NCI-H82 (cell line): Measurements from ENCODE around the gene RAPGEF5.
"Not testable (repeated sequence)": the region's sequence is repeated elsewhere in the genome, so short reads cannot be mapped to it uniquely, and the experiment has no call there.

Experiments used
- DNase-seq: peaks from one replicate; lab custom pipeline; 2025; lab: John Stamatoyannopoulos, UW

RAPGEF5 gene

GRCh38 chr7:22082553-22082885 is 274.4 kb downstream of the RAPGEF5 start:
- no peak for DNase-seq

- not testable (repeated sequence) for DNase-seq
These were observed 276.7 kb downstream of the RAPGEF5 start for GRCh38 chr7:22080219-22080618.

GRCh38 chr7:22078872-22079271 is 278.1 kb downstream of the RAPGEF5 start:
- DNase-seq: not testable (repeated sequence)

- no peak for DNase-seq
These were observed 281.4 kb downstream of the RAPGEF5 start for GRCh38 chr7:22075561-22075960.

GRCh38 chr7:22074897-22075296 is 282.1 kb downstream of the RAPGEF5 start:
- no peak for DNase-seq
